IPS DF 4.7 (cell line): ENCODE measurements around the gene PTGFRN.

Source experiments
- DNase-seq: peaks from one replicate; pipeline ENCODE4 v3.0.0-alpha.2; 2013; ENCODE audit warnings: low spot score; ENCODE audit errors: extremely low read depth

PTGFRN gene

GRCh38 chr1:117032681-117033539 lies 123.2 kb downstream of the PTGFRN start:
- DNase-seq: no peak

GRCh38 chr1:117033772-117034171 lies 124.1 kb downstream of the PTGFRN start:
- no peak for DNase-seq

GRCh38 chr1:117034791-117035290 lies 125.1 kb downstream of the PTGFRN start:
- DNase-seq: no peak

GRCh38 chr1:117036018-117036461 lies 126.3 kb downstream of the PTGFRN start:
- DNase-seq: no peak

- no peak for DNase-seq
Observed at GRCh38 chr1:117037802-117038201, 128.1 kb downstream of the PTGFRN start.

GRCh38 chr1:117038236-117038635 lies 128.5 kb downstream of the PTGFRN start:
- DNase-seq: no peak
